HepG2 (cell line): ENCODE data around the gene UST. TPM values are rescaled to one million over a fixed set of nuclear protein-coding genes. Genes with fewer than 3 reads are reported as not detected.

Experiments used
- ATAC-seq: fragments of 200-7000 bp; cut with Tn5 transposase; 3 replicates; pipeline ENCODE4 v1.9.1; 2020; ENCODE audit warnings: mild to moderate bottlenecking, moderate library complexity
- BruUV-seq: library from RNA; stranded (reverse); fragments of 400-500 nt; replicated peaks from 2 replicates; lab custom pipeline; 2021; lab: Mats Ljungman, UMichigan
- CTCF ChIA-PET: fragments of 300-600 bp; formaldehyde crosslinking; extraction: SDS; loops from one replicate; lab custom pipeline; 2021; ENCODE audit warnings: low total read pairs, inconsistent platforms, low intra/inter-chr PET ratio; lab: Yijun Ruan, JAX
- POLR2A ChIA-PET: fragments of 350-600 bp; sonication (Branson Sonifier 250); formaldehyde crosslinking; loops from one replicate; lab custom pipeline; 2020; ENCODE audit warnings: antibody characterized with exemption, inconsistent platforms; lab: Yijun Ruan, JAX
- DNase-seq: peaks from one replicate; pipeline ENCODE4 v3.0.0-alpha.2; 2015; ENCODE audit warnings: low spot score
- FAIRE-seq: peaks from 3 replicates; lab custom pipeline; 2011; peaks lifted over from hg19 to GRCh38; lab: Jason Lieb, UNC
- H2AFZ ChIP-seq: one replicate; pipeline ENCODE4 v1.6.1; 2011; ENCODE audit warnings: low read length, inconsistent platforms
- H3K27ac ChIP-seq: fragments of 300-600 bp; 3 replicates; pipeline ENCODE4 v1.8.0; 2011; ENCODE audit warnings: mixed run types, mild to moderate bottlenecking, mixed read lengths, low read length, inconsistent platforms; ENCODE audit not compliant: insufficient read depth; ENCODE audit errors: extremely low read length
- H3K27me3 ChIP-seq, 2 experiments: fragments of 200-600 bp in 1 of 2; 2 replicates in 1 of 2; 3 replicates in 1 of 2; pipeline versions ENCODE4 v1.6.0 to v1.8.0; 2011; ENCODE audit warnings: low read length in 2 of 2, mild to moderate bottlenecking in 2 of 2, moderate library complexity in 2 of 2, inconsistent platforms in 1 of 2; ENCODE audit not compliant: insufficient read depth in 2 of 2, control insufficient read depth in 1 of 2
- H3K36me3 ChIP-seq, 2 experiments: fragments of 200-600 bp in 1 of 2; replicated peaks in 1 of 2; 2 replicates in 1 of 2; 3 replicates in 1 of 2; pipeline versions ENCODE4 v1.5.1 to v1.8.0; 2011; ENCODE audit warnings: low read length in 2 of 2, inconsistent platforms in 1 of 2; ENCODE audit not compliant: insufficient read depth in 2 of 2, control insufficient read depth in 1 of 2
- H3K4me1 ChIP-seq: 2 replicates; pipeline ENCODE4 v1.5.1; 2012; ENCODE audit warnings: low read length, inconsistent platforms; ENCODE audit not compliant: insufficient read depth
- H3K4me2 ChIP-seq: 2 replicates; pipeline ENCODE4 v1.6.0; 2011; ENCODE audit warnings: low read depth, low read length, inconsistent platforms
- H3K4me3 ChIP-seq, 3 experiments: fragments of 200-600 bp in 1 of 3; sonication (generic), shearing (Covaris generic) in 1 of 3; replicated peaks in 1 of 3; 2 replicates each; pipeline ENCODE4 v1.5.1; 2011 to 2016; ENCODE audit warnings: low read length in 3 of 3, inconsistent platforms in 2 of 3, low read depth in 2 of 3, mild to moderate bottlenecking in 2 of 3, control low read depth in 1 of 3, mixed read lengths in 1 of 3; ENCODE audit not compliant: insufficient read depth in 1 of 3
- H3K79me2 ChIP-seq: one replicate; pipeline ENCODE4 v1.6.1; 2011; ENCODE audit warnings: low read length, inconsistent platforms; ENCODE audit not compliant: insufficient read depth
- H3K9ac ChIP-seq: 2 replicates; pipeline ENCODE4 v1.6.0; 2011; ENCODE audit warnings: mild to moderate bottlenecking, low read depth, low read length, inconsistent platforms; ENCODE audit not compliant: insufficient read depth
- H3K9me3 ChIP-seq: 2 replicates; pipeline ENCODE4 v1.5.1; 2012; ENCODE audit warnings: mild to moderate bottlenecking, low read length
- H4K20me1 ChIP-seq: 2 replicates; pipeline ENCODE4 v1.6.0; 2011; ENCODE audit warnings: inconsistent platforms, mild to moderate bottlenecking, low read length, moderate library complexity; ENCODE audit not compliant: insufficient read depth
- ATF7 ChIP-seq, 2 experiments: fragments of 450-650 bp in 1 of 2; sonication (generic) in 1 of 2; formaldehyde crosslinking in 1 of 2; IDR thresholded peaks; 2 replicates each; pipeline versions ENCODE4 v1.4.0 to v1.6.1; 2016 to 2020; ENCODE audit warnings: antibody characterized with exemption in 1 of 2, mild to moderate bottlenecking in 1 of 2, missing genetic modification reagents in 1 of 2
- CREB1 ChIP-seq, 2 experiments: fragments of 450-650 bp in 1 of 2; IDR thresholded peaks; 2 replicates each; pipeline ENCODE4 v1.6.1; 2016 to 2017; ENCODE audit warnings: control low read depth in 1 of 2, mild to moderate bottlenecking in 1 of 2, missing compliant biosample characterization in 1 of 2, missing genetic modification characterization in 1 of 2
- MIER3 ChIP-seq: IDR thresholded peaks from 2 replicates; pipeline ENCODE4 v1.6.1; 2016; ENCODE audit warnings: missing compliant biosample characterization, borderline replicate concordance
- WGBS: methylation state at CpG from one replicate; pipeline ENCODE4 v1.1.6; 2017; ENCODE audit warnings: low lambda C conversion rate; 5-methylcytosine and 5-hydroxymethylcytosine counted together
- in situ Hi-C: cut with HindIII; loops from 2 replicates; pipeline ENCODE4 v1.10.0; 2017; ENCODE audit warnings: low pct_unique_long_range_greater_than_20kb; ENCODE audit not compliant: extremely low pct_ligation_motif_present
- intact Hi-C: fragments of 100-400 bp; cut with micrococcal nuclease; formaldehyde crosslinking; loops from one replicate; pipeline ENCODE4 v1.10.0; 2022; ENCODE audit not compliant: unreplicated experiment
- polyA plus RNA-seq, 8 experiments: library from polyadenylated mRNA; depleted of rRNA in 3 of 8; stranded (reverse) in 7 of 8; unstranded in 1 of 8; fragments of >200 nt; fragmentation: Illumina TruSeq in 4 of 8; extraction: Trizol in 4 of 8; gene quantifications; 2 replicates each; pipeline versions ENCODE4 v1.2.1 to v1.2.3, GENCODE V29; 2011 to 2016; ENCODE audit warnings: low read depth in 4 of 8, missing spikeins in 1 of 8, mixed read lengths in 1 of 8; ENCODE audit not compliant: insufficient read depth in 1 of 8
- total RNA-seq, 5 experiments: library from RNA; depleted of rRNA; stranded (reverse); fragments of >200 nt; fragmentation: Illumina TruSeq; extraction: Trizol; gene quantifications; 2 replicates each; pipeline ENCODE4 v1.2.3, GENCODE V29; 2016; ENCODE audit warnings: low read depth in 1 of 5
- TF ChIP-seq, protein P1 (sequence below): fragments of 450-650 bp; IDR thresholded peaks from 2 replicates; pipeline ENCODE4 v1.6.1; 2016

UST gene
- total and polyA plus RNA-seq, 2 of the 13 experiments (the other 11 are each of a cell fraction or from before 2014, with no cell fraction given), result 0.27 TPM; not detected in 1

- TF ChIP-seq, protein P1, sequence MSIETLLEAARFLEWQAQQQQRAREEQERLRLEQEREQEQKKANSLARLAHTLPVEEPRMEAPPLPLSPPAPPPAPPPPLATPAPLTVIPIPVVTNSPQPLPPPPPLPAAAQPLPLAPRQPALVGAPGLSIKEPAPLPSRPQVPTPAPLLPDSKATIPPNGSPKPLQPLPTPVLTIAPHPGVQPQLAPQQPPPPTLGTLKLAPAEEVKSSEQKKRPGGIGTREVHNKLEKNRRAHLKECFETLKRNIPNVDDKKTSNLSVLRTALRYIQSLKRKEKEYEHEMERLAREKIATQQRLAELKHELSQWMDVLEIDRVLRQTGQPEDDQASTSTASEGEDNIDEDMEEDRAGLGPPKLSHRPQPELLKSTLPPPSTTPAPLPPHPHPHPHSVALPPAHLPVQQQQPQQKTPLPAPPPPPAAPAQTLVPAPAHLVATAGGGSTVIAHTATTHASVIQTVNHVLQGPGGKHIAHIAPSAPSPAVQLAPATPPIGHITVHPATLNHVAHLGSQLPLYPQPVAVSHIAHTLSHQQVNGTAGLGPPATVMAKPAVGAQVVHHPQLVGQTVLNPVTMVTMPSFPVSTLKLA, result no peak
Measured at GRCh38 chr6:149095842-149096241, 349.0 kb downstream of the UST start (continued).

DNA sequence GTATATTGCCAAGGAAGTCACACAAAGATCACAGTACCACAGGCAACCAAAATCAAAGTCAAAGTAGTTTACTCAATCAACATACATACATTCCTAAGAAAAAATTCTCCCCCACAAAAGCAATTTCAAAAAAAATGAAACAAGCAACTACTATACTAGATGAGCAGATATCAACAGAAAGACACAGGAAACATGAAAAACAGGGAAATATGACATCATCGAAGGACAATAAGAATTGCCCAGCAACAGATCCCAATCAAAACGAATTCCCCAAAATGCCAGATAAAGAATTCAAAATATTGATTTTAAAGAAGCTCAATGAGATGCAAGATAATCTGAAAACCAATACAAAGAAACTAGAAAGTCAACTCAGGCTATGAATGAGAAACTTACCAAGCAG is 351.0 kb downstream of the UST start:
- no TSS peak for BruUV-seq
- in situ Hi-C loops (no loop called here), intact Hi-C loops (loop anchor here (2.0 kb wide), 1 partner anchor 71 kb away; no protein-coding TSS in a partner anchor)
- Histone ChIP-seq H3K27ac (no peak overlapping the region), H3K9me3 (peaks cover 30% of the 10 kb centered on the region), H3K27me3 (peaks cover 2 to 13% of the 10 kb centered on the region in 2 experiments; a peak in 2 of 5 replicates), H3K4me1 (no peaks in the 10 kb centered on the region), H3K4me2 (no peak overlapping the region), H3K9ac (no peak overlapping the region), H2AFZ (no peak overlapping the region), H3K36me3 (no peaks in the 10 kb centered on the region), H3K79me2 (no peaks in the 10 kb centered on the region), H4K20me1 (no peaks in the 10 kb centered on the region), H3K4me3 (no peak overlapping the region)
- WGBS, result 0% methylated on average over 2 of the region's 2 CpGs
- POLR2A ChIA-PET, result no interaction called here
- FAIRE-seq (no peak), DNase-seq (no peak), ATAC-seq (no peak)
- CTCF ChIA-PET, result no interaction called here
- TF ChIP-seq ATF7 (IDR thresholded peaks at IDR 0.05), result peak; percentile 92
- no peak for TF ChIP-seq ATF7 (CRISPR knock-in tag; IDR thresholded peaks at IDR 0.05)
- TF ChIP-seq MIER3 (CRISPR knock-in tag), result no peak
- 0 out of 2 replicates have a peak, but pooled peaks have one; percentile 8 for TF ChIP-seq CREB1 (IDR thresholded peaks at IDR 0.05)
- TF ChIP-seq CREB1 (CRISPR knock-in tag; IDR thresholded peaks at IDR 0.05), result no peak
